Lower leg skin (tissue), 3 donors: ENCODE results near the gene OBSCN.

Source experiments
- POLR2A ChIP-seq, 2 donors: fragments of 450-650 bp; IDR thresholded peaks; one replicate each; pipeline ENCODE4 v1.6.1; 2016 to 2017; ENCODE audit warnings: antibody characterized with exemption in 2 of 2, mild to moderate bottlenecking in 1 of 2, moderate library complexity in 1 of 2
- TF ChIP-seq, protein P1 (sequence below), 3 donors: fragments of 450-650 bp; IDR thresholded peaks; one replicate each; pipeline ENCODE4 v1.5.1; 2016; ENCODE audit warnings: antibody characterized with exemption in 3 of 3, mild to moderate bottlenecking in 3 of 3, moderate library complexity in 2 of 3

- no peak for TF ChIP-seq POLR2A (IDR thresholded peaks at IDR 0.05)
- TF ChIP-seq, protein P1, sequence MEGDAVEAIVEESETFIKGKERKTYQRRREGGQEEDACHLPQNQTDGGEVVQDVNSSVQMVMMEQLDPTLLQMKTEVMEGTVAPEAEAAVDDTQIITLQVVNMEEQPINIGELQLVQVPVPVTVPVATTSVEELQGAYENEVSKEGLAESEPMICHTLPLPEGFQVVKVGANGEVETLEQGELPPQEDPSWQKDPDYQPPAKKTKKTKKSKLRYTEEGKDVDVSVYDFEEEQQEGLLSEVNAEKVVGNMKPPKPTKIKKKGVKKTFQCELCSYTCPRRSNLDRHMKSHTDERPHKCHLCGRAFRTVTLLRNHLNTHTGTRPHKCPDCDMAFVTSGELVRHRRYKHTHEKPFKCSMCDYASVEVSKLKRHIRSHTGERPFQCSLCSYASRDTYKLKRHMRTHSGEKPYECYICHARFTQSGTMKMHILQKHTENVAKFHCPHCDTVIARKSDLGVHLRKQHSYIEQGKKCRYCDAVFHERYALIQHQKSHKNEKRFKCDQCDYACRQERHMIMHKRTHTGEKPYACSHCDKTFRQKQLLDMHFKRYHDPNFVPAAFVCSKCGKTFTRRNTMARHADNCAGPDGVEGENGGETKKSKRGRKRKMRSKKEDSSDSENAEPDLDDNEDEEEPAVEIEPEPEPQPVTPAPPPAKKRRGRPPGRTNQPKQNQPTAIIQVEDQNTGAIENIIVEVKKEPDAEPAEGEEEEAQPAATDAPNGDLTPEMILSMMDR (IDR thresholded peaks at IDR 0.05): no peak
Observed at GRCh38 chr1:228208831-228209551, 1.1 kb downstream of the OBSCN start.
